Transverse colon (tissue), 4 donors: ENCODE data around the gene HMGCS1. TPM values are rescaled to one million over a fixed set of nuclear protein-coding genes. Genes with fewer than 3 reads are reported as not detected.

Source experiments
- DNase-seq: peaks from one replicate; pipeline ENCODE4 v3.0.0-alpha.2; 2019
- H3K27ac ChIP-seq, 4 donors: fragments of 200-600 bp; sonication (generic); 2 replicates each; pipeline ENCODE4 v1.5.1; 2016 to 2018; ENCODE audit warnings: inconsistent platforms in 4 of 4
- H3K27me3 ChIP-seq: fragments of 200-600 bp; sonication (generic); 2 replicates; pipeline ENCODE4 v1.5.1; 2017; ENCODE audit warnings: inconsistent platforms
- H3K36me3 ChIP-seq, 4 donors: fragments of 200-600 bp; sonication (generic); 2 replicates each; pipeline ENCODE4 v1.5.1; 2017 to 2019; ENCODE audit warnings: inconsistent platforms in 4 of 4
- H3K4me1 ChIP-seq, 4 donors: fragments of 200-600 bp; sonication (generic); 2 replicates each; pipeline ENCODE4 v1.5.1; 2017 to 2020; ENCODE audit warnings: inconsistent platforms in 4 of 4
- H3K4me3 ChIP-seq, 4 donors: fragments of 200-600 bp; sonication (generic); 1 replicate in 1 of 4; 2 replicates in 3 of 4; pipeline versions ENCODE4 v1.5.1 to v1.6.1; 2017 to 2019; ENCODE audit warnings: inconsistent platforms in 4 of 4
- H3K9me3 ChIP-seq, 2 donors: fragments of 200-600 bp; sonication (generic); 2 replicates each; pipeline ENCODE4 v1.5.1; 2017 to 2019; ENCODE audit warnings: inconsistent platforms in 2 of 2
- EP300 ChIP-seq: sonication (generic); formaldehyde crosslinking; IDR thresholded peaks from one replicate; pipeline ENCODE4 v1.6.1; 2017; ENCODE audit warnings: antibody characterized with exemption, low read depth
- POLR2A ChIP-seq: fragments of 450-650 bp; IDR thresholded peaks from one replicate; pipeline ENCODE4 v1.6.1; 2016; ENCODE audit warnings: antibody characterized with exemption, mild to moderate bottlenecking, moderate library complexity
- POLR2AphosphoS5 ChIP-seq, 3 donors: sonication (generic); formaldehyde crosslinking; IDR thresholded peaks; one replicate each; pipeline ENCODE4 v1.6.1; 2016; ENCODE audit warnings: antibody characterized with exemption in 3 of 3
- WGBS, 2 donors: methylation state at CpG; one replicate each; pipeline ENCODE4 v1.1.5; 2018; ENCODE audit warnings: low coverage in 1 of 2; 5-methylcytosine and 5-hydroxymethylcytosine counted together
- in situ Hi-C, 4 donors: fragments of 200-750 bp; cut with MboI; loops; one replicate each; pipeline versions ENCODE4 v1.15.0 to v1.15.1; 2017; ENCODE audit warnings: low sequenced_read_pairs in 3 of 4, low pct_ligation_motif_present in 1 of 4, low pct_unique_long_range_greater_than_20kb in 1 of 4
- intact Hi-C: fragments of 100-400 bp; cut with DNase I; formaldehyde crosslinking; loops from one replicate; pipeline ENCODE4 v1.15.1; 2023; ENCODE audit warnings: low total_unique reads
- total RNA-seq, 4 donors: library from RNA; depleted of rRNA; stranded (reverse); fragments of >200 nt; gene quantifications; one replicate each; pipeline ENCODE4 v1.1.0, GENCODE V29; 2016
- TF ChIP-seq, protein P1 (sequence below), 5 experiments: fragments of 200-600 bp in 3 of 5; fragments of 450-650 bp in 2 of 5; sonication (generic) in 3 of 5; IDR thresholded peaks; 1 replicate in 2 of 5; 2 replicates in 3 of 5; pipeline ENCODE4 v1.5.1; 2016 to 2017; ENCODE audit warnings: antibody characterized with exemption in 5 of 5, inconsistent platforms in 3 of 5, mild to moderate bottlenecking in 2 of 5, moderate library complexity in 1 of 5

Gene HMGCS1
- total RNA-seq, 4 donors from 2014 or later = 16.9 to 51.4 (median 41.8) TPM

- TF ChIP-seq POLR2A (no peak), POLR2AphosphoS5 (IDR thresholded peaks at IDR 0.05) (no peak), EP300 (no peak)
- TF ChIP-seq, protein P1, sequence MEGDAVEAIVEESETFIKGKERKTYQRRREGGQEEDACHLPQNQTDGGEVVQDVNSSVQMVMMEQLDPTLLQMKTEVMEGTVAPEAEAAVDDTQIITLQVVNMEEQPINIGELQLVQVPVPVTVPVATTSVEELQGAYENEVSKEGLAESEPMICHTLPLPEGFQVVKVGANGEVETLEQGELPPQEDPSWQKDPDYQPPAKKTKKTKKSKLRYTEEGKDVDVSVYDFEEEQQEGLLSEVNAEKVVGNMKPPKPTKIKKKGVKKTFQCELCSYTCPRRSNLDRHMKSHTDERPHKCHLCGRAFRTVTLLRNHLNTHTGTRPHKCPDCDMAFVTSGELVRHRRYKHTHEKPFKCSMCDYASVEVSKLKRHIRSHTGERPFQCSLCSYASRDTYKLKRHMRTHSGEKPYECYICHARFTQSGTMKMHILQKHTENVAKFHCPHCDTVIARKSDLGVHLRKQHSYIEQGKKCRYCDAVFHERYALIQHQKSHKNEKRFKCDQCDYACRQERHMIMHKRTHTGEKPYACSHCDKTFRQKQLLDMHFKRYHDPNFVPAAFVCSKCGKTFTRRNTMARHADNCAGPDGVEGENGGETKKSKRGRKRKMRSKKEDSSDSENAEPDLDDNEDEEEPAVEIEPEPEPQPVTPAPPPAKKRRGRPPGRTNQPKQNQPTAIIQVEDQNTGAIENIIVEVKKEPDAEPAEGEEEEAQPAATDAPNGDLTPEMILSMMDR (IDR thresholded peaks at IDR 0.05) = no peak
- H3K4me3 ChIP-seq = no peak overlapping the region
- no peak for DNase-seq
- H3K4me1 ChIP-seq = peaks cover 0 to 9% (median 0%) of the 10 kb centered on the region in 4 donors
- H3K36me3 ChIP-seq = peaks cover 0 to 40% (median 11%) of the 10 kb centered on the region in 4 donors
- intact Hi-C loops (no loop called here), in situ Hi-C loops (no loop called here)
- WGBS, 2 donors = 91 to 94% methylated on average over 5 of the region's 5 CpGs
- H3K9me3 ChIP-seq = no peaks in the 10 kb centered on the region
- H3K27me3 ChIP-seq = no peaks in the 10 kb centered on the region
- H3K27ac ChIP-seq = no peak overlapping the region
Measured at GRCh38 chr5:43298443-43298842, 14.8 kb downstream of the HMGCS1 start.

- DNase-seq = no peak
- no peak overlapping the region for H3K27ac ChIP-seq
- no peak overlapping the region for H3K4me3 ChIP-seq
- 100% methylated on average over 1 to 2 of the region's 2 CpGs for WGBS, 2 donors
- H3K36me3 ChIP-seq = peaks cover 0 to 55% (median 19%) of the 10 kb centered on the region in 4 donors
- H3K4me1 ChIP-seq = peaks cover 0 to 3% (median 0%) of the 10 kb centered on the region in 4 donors
- intact Hi-C loops = no loop called here
- H3K9me3 ChIP-seq = no peaks in the 10 kb centered on the region
- in situ Hi-C loops = no loop called here
- H3K27me3 ChIP-seq = no peaks in the 10 kb centered on the region
- TF ChIP-seq POLR2A = no peak
- TF ChIP-seq, protein P1 (IDR thresholded peaks at IDR 0.05) = no peak
- no peak for TF ChIP-seq EP300
Measured at GRCh38 chr5:43296835-43297234, 16.4 kb downstream of the HMGCS1 start.

- H3K4me1 ChIP-seq = no peaks in the 10 kb centered on the region
- H3K27ac ChIP-seq = no peak overlapping the region
- WGBS, 2 donors = 90 to 92% methylated on average over 1 to 2 of the region's 2 CpGs
- DNase-seq = no peak
- no peaks in the 10 kb centered on the region for H3K9me3 ChIP-seq
- in situ Hi-C loops (no loop called here), intact Hi-C loops (no loop called here)
- no peak for TF ChIP-seq EP300
- TF ChIP-seq POLR2A = no peak
- TF ChIP-seq, protein P1 (IDR thresholded peaks at IDR 0.05) = no peak
- TF ChIP-seq POLR2AphosphoS5 (IDR thresholded peaks at IDR 0.05) = no peak
- peaks cover 0 to 67% (median 23%) of the 10 kb centered on the region in 4 donors for H3K36me3 ChIP-seq
- H3K27me3 ChIP-seq = no peaks in the 10 kb centered on the region
- H3K4me3 ChIP-seq = no peak overlapping the region
Measured at GRCh38 chr5:43295202-43295601, 18.0 kb downstream of the HMGCS1 start.

DNA sequence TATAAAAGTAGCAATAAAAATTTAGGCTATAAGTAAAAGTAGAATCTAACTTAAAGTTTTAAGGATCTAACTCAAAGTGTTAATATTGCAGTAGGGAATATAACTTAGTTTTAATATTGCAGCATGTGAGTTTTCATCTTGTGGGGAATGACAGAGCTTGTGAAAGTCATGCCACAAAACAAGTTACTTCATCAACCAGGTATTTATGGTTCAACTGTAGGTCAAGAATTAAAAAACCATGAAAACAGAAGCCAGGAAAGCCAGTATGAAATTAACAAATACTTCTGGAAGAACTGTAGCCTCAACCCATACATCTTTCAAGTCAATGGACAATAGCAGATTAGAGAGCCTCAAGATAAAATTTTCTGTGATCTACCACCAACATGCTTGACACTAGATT is 19.0 kb downstream of the HMGCS1 start:
- Histone ChIP-seq H3K4me3 (no peak overlapping the region), H3K36me3 (peaks cover 0 to 67% (median 23%) of the 10 kb centered on the region in 4 donors), H3K9me3 (no peaks in the 10 kb centered on the region), H3K4me1 (no peaks in the 10 kb centered on the region), H3K27me3 (no peaks in the 10 kb centered on the region), H3K27ac (no peak overlapping the region)
- intact Hi-C loops (no loop called here), in situ Hi-C loops (no loop called here)
- TF ChIP-seq POLR2AphosphoS5 (IDR thresholded peaks at IDR 0.05) (no peak), POLR2A (no peak), EP300 (no peak)
- TF ChIP-seq, protein P1 (IDR thresholded peaks at IDR 0.05) = no peak
- DNase-seq = no peak
